HG03469 (cell line): ENCODE results near the gene GSAP.
"Not testable (repeated sequence)": the region's sequence is repeated elsewhere in the genome, so short reads cannot be mapped to it uniquely, and the experiment has no call there.

ENCODE experiments used
- ATAC-seq: cut with Tn5 transposase; IDR thresholded peaks from one replicate; pipeline ENCODE4 v1.9.1; 2021; ENCODE audit warnings: mild to moderate bottlenecking, moderate library complexity, moderate number of reproducible peaks; ENCODE audit not compliant: unreplicated experiment

Gene GSAP

DNA sequence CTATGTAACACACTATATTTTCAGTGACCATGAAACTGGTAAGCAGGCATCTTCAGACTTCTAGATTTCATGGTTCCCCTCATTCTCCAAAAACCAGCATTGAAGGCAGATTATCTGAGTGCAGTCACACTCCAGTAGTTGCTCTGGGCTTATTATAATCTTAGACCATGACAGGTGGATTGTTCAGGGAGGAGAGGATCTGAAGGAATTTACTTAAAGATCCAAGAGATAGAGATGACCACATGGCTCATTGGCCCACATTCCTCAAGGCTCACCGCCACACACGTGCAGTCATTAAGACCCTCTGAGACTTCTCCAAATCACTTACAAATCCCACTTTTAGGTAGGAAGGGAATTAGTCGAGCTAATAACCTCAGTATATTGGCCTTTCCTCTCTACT is 55.2 kb downstream of the GSAP start:
- ATAC-seq = no peak

DNA sequence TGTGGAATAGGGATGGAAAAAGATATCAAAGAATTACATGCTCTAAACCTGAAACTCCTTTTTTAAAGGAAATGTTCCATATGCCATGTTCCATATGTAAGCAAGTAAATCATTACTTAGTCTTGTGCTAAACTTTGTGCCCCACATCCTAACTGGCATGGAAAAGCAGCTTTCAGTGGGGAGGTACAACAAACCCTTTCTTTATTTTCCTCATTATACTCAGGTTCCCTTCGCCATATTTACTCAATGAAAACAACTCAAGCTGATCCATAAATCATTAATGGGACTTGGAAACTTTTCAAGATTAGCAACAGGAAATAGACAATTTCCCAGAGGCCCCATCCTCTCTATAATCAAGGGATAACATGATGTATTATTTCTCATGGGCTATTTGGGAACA is 56.0 kb downstream of the GSAP start:
- no peak for ATAC-seq

DNA sequence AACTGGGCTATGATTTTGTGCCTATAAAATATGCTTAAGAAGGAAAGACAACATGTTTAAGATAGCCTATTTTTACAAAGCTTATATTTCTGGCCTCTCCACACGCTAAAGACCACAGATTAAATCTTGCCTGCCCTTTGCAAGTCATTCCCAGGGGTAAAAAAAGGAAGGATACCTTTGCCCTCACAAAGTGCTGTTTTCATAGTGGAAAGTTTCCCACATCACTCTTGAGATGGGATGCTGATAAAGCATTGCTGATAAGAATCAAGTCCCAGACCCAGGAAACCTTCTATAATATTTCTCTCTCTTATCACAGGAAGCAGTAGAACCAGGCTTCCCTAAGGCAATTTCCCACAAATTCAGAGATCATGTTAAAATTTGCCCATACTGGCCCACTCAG is 56.5 kb downstream of the GSAP start:
- ATAC-seq = no peak

DNA sequence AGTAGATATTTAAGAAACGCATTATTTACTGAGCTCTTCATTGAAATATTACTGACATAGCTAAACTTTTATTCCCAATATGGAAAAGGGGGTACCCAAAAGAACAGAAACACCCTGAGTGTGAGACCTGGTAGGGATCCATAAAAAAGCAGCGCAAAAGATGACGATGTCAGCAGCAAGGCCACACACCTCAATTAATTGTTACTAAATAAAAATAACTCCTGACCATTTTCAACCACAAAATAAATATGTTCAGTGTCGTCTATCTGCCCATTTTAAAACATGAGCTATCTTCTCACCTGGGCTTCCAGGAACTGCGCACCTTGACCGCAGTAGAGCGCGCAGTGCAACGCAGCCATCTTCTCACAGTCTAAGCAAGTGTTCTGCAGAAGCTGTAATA is 61.2 kb downstream of the GSAP start:
- no peak for ATAC-seq

DNA sequence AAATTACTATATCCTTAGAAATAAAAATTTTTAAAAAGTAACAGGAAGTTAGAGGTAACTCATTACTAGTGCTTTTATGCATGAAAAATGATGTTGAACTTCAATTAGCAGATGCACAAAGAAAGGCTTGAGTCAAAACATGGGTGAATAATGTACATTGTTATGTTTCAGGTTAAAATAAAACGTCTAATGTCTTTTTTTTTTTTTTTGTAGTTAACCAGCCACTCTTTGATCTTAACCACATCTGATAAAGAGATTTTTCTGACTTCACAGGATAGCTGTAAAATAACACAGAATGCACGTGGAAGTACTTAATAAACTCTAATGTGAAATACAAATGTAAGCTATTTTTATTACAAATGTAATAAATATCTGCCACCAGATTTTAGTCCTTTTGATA is 61.7 kb downstream of the GSAP start:
- no peak for ATAC-seq

DNA sequence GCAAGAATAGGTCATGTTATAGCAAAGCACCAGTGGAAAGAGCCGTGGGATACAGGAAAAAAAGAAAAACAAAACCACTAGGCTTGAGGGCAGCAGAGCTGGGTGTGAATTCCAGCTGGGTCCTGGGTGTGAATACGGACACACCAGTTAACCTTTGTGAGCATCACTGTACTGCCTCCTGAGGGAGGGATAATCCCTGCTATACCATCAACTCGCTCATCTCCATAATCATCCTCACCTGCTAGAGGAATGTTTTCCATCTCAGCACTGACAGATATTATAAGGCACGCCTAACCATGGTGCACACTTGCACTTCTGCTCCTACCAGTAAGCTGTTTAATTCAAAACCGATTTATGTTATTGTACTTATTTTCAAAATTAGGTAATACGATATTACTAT is 62.2 kb downstream of the GSAP start:
- no peak for ATAC-seq

DNA sequence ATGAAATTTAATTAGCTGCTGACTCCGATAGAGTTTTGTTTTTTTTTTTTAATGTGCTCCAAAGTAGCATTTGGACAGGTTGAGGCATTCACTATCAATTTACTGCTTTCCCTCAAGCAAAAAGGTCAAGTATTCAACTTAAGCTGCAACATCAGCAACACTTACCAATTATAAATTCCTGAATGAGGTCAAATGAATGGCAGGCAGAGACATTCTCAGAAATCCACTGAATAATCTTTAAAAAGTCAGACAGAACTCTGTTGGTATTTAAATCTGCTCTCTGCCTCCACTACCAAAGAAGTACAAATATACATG is 62.8 kb downstream of the GSAP start:
- ATAC-seq = no peak

DNA sequence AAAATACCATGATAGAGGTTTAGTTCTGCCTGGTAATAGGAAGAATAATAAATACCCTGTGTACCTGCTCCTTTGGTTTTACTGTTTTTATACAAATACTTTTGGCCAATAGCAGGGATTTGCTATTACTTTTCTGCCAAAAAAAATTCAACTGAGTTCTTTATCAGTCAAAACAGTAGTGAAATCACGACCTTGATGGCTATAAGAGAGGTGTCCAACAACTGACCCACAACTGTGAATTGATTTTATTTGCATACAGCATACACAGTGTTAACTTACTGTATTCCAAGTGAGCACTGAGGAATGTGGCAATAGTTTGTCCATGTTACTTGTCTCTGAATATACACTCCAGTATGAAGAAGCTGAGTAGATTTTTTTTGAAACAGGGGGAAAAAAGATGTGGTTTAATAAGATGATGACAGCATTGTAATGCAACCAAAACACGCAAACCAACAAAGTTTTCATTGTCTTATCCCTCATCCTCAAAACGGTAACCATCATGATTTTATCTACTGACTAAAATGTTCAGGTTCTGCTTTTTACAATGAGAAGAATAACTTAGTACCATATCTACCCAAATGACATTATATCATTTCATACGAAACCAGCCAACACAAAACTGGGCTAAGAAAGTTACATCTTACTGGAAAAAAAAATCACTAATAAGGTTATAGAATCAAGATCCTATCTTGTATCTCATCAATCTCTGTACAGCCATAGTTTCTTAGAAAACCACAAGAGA is 63.3 kb downstream of the GSAP start:
- no peak for ATAC-seq

DNA sequence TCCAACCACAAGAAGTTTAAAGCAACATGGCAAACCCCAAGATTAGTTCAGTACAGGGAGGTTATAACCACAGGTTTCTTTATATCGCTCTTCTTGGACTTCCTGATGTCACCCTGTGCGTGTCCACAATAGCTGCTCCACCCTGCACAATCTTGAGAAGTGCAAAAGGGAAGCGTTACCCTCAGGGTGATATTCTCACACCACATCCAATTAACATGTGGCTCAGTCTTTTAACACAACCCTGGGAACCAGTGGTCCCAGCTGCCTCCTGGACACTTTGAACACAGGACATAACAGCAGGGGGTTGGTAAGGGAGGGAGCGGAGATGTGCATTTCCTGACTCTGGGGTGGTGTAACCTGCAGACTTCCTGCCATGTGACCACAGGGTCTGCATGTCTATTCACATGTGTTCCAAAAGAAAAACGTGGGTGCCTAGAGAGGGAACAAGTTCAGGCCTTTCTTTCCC is 64.6 kb downstream of the GSAP start:
- peak; percentile 91 for ATAC-seq

DNA sequence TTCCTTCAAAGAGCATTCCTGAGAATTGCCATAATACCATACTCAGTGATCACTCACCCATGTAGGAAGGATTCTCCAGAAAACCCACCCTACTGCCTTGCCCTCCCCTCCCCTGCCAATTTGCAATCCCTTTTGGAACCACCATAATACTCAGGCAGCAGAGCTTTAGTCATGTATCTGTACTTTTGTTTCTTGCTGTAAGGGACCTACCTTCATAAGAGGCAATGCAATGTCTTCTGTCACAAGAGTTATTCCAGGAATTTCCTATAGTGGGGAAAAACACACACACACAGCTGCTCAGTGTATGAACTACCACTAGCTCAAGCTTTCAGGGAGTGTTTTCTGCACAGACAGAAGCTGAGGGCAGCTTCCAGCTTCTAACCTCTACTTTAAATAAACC is 67.0 kb downstream of the GSAP start:
- no peak for ATAC-seq

DNA sequence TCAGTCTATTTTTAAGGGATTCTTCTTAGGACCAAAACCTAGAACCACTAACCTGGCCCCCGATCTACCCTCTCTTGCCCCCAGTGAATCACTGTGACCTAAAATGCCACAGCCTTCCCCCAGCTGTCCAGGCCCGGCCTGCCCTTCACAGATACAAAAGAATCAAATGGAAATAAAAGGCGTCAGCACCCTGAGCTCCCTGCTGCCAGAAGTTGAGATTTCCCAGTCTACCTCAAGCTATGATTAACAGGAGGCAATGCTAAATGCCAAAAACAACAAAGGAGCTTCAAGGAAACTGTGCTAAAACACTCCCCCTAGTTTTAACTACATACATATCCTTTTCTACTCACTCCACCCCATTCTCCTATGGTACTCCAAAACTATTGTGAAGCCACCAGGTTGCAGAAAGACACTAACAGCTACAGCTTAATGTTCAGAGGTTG is 67.8 kb downstream of the GSAP start:
- ATAC-seq = no peak

DNA sequence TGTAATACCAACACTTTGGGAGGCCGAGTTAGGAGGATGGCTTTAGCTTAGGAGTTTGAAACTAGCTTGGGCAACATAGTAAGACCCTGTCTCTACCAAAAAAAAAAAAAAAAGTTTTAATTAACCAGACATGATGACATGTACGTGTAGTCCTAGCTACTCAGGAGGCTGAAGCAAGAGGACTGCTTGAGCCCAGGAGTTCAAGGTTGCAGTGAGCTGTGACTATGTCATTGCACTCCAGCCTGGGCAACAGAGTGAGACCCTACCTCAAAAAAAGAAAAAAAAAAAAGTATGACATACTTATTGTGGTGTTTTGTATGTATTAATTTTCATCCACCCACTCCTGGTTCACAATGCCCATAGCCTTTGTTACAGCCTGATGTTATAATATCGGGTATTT is 69.7 kb downstream of the GSAP start:
- ATAC-seq = no peak

DNA sequence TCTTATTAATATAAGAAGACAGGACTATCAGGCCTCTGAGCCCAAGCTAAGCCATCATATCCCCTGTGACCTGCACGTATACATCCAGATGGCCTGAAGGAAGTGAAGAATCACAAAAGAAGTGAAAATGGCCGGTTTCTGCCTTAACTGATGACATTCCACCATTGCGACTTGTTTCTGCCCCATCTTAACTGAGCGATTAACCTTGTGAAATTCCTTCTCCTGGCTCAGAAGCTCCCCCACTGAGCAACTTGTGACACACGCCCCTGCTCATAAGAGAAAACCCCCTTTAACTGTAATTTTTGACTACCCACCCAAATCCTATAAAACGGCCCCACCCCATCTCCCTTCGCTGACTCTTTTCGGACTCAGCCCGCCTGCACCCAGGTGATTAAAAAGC is 70.7 kb downstream of the GSAP start:
- not testable (repeated sequence) for ATAC-seq

DNA sequence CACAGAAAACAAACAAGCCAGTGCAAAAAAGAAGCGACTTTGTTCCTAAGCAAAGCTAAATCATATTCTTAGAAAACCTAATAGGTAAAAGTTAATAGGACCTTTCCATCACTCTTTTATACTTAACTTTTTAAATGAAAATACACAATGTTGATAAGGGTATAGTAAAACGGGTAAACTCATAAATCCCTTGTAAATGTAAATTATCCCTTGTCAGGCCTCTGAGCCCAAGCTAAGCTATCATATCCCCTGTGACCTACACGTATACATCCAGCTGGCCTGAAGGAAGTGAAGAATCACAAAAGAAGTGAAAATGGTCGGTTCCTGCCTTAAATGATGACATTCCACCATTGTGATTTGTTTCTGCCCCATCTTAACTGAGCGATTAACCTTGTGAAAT is 76.4 kb downstream of the GSAP start:
- ATAC-seq = no peak

DNA sequence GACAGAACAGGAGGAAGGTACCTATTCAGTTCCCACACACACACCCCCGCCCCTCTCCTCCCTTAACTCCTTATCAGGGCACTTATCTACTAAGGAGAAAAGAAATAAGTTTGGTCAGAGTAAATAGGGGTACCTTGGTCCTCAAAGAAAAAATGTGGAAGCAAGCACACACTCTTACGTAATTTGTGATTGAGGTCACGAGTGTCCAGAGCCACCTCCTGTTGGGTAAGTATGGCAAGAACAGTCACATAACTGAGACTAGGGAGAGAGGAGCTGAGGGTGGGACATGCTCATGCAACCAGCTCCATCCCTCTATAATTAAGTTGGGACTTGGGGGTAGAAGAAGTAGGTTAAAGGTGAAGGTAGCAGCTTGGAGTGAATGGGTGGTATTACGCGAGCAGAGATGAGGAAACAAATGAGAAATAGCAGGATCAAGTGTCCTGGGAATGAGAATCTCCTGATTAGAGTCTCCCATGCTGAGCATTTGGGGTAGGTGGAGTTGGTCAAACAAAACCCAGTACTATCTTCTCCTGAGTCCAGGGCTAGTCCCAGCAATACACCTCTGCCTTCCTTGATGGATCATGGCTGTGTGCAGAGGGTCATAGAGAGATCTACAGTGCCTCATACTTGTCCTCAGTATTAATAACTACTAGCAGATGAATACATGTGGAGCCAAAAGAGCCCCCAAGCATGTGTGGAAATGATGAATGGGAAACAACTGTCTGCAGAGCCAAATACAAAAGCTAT is 77.1 kb downstream of the GSAP start:
- no peak for ATAC-seq

DNA sequence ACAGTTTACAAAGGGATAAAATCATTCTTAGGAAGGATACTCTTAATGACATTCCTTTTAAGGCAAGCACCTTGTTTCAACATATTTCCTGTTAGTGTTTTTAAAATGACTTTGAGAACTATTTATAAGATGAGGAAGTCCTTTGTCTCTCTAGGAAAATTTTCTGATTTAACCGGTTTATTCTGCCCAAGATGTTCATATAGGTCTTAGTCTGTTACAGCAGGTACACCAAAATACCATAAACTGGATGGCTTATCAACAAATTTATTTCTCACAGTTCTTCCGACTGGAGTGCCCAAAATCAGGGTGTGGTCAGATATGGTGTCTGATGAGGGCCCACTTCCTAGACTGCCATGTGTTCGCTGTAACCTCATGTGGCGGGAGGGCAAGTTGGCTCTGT is 77.9 kb downstream of the GSAP start:
- ATAC-seq = no peak

DNA sequence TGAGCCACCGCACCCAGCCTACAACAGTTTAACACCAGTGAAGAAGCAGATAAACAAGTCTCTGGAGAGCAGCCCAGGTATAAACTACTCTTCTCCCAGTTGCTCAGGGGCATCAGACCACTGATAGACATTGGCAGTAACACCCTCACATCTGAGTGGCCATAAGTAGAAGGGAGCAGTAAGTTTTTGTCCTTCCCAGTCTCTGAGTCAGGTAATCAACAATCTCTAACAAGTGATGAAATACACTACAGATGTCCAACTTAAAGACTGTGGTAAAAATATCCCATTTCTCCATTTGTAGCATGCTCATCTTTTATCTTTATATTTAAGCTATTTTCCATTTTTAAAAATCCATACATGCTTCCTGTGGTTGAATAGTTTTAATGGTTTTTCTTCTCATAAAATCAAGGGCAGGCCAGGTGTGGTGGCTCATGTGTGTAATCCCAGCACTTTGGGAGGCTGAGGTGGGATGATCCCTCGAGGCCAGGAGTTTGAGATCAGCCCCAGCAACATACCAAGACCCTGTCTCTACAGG is 78.6 kb downstream of the GSAP start:
- ATAC-seq = no peak

DNA sequence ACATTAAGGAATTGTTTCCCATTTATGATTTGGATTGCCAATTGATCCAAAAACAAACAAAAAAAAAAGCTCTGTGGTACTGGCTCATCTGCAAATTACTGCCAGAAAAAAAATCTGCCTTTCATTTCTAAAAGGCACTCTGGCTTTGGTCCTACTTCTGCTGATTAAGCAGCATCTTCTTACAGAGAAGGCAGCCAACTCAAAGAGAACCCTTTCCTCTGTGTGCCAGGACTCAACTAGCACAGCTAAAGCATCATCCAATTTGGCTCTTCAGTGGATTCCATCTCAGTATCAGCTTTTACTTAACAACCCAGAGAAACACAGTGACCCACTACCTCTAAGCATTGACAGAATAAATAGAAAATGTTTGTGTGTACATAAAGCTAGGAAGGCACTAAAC is 80.6 kb downstream of the GSAP start:
- no peak for ATAC-seq

DNA sequence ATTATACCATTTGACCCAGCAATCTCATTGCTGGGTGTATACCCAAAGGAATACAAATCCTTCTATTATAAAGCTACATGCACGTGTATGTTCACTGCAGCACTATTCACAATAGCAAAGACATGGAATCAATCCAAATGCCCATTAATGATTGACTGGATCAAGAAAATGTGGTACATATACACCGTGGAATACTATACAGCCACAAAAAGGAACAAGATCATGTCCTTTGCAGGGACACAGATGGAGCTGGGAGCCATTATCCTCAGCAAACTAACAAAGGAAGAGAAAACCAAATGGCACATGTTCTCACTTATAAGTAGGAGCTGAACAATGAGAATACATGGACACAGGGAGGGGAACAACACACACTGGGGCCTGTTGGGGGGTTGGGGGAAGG is 82.1 kb downstream of the GSAP start:
- not testable (repeated sequence) for ATAC-seq

DNA sequence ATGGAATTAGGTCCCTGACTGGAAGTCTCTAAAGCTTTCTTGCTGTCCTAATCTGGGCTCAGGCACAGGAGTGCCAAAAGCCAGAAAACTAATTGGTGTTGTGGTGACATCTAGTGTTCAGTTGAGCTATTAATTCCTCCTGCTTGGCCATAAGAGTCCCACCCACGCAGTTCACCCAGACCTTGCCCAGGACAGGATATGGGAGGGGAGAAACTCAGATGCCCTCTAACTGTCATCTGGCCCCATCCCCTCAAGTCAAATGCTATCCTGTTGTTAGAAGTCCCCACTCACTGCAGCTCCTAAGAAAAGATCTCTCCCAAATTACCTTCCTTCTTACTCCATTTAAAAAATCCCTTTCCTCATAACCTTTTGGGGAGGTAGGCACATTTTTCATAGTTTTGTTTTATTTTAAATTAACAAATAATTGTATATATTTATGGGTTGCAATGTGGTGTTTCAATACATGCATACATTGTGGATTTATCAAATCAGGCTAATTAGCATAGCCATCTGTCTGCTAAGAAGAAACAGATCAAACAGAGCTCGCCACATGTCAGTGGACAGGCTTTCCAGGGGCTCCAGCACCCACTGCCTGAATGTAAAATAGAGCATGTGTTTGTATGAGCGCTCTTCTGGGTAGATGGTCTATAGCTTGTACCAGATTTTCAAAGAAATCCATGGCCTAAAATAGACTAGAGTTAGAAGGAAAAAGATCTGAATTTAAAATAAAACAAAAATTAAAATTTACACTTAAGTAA is 84.0 kb downstream of the GSAP start:
- peak; percentile 49 for ATAC-seq

DNA sequence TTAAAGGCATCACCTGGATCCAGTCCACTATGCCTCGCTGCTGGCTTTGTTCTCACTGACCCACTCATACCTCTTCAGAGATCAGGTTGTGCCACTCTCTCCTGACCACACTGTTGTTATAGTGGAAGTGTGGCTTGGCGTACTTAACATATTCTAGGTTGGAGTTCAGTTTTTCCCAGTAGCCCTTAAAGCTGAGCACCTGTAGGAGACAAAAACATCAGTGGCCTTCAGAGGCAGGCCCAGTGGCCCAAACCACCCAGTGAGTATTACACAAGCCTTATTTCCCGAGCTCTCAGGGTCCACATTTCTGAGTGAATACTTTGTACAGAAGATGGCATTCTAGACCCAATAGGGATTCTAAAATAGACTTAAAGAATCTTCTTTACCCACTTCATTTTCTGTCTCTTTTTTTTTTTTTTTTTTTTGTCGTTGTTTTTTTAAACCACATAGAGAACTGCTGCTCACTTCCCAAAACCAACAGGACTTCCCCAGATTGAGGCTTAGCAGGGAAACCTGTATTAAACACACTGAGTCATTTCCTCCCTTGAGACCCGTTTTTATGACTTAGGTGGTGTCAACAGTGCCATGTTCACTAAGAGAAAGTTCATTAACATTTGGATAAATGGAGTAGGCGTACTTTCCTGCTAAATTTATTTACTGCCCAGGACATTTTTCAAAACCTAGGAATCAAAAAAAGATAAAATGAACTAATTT is 85.8 kb downstream of the GSAP start:
- ATAC-seq = peak; percentile 59
